Measurements from ENCODE around the gene MLXIPL. TPM values are rescaled to one million over a fixed set of nuclear protein-coding genes. Genes with fewer than 3 reads are reported as not detected.
"Not testable (repeated sequence)": the region's sequence is repeated elsewhere in the genome, so short reads cannot be mapped to it uniquely, and the experiment has no call there.

The MLXIPL gene
- total RNA-seq, 1 donor from 2014 or later, result 0.65 TPM

DNA sequence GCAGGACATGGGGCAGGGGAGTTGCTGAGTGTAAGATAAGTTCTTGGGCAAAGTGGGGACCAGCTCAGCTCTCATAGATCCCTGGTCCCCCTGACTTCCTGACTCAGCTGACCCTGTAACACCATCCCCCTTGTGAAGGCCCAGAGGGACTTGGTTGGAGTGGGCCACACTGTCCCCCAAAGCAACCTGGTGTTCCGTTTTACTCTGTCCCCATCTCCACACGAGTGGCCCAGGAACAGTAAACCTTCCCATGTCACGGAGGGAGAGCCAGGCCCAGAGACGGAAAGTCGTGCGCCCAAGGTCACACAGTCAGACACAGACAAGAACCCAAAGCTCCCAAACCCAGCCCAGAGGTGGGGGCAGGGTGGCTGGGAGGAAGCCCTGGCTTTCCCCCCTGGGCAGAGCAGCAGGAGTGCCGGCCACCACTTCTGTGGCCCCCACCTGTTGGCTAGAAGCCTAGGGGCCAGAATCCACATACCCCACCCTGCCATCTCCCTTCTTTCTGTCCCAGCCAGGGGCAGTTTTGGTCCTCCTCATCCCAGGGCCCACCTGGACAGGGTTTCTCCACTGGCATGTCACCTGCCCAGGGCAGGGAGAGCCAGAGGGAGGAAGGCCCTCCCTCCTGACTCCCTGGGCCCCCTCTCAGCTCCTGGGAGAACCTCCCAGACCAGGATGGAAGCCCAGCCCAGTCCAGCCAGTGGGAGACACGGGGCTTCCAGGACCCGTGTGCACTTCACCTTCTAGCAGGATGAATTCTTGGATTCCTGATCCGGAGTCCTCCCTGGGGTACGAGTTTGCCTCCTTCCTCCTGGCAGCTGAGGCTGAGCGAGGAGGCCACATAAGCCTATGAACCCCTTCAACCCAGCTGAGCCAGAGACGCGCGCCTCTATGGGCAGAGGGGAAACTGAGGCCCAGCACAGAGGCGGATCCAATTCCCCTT, 22.7 kb upstream of the MLXIPL start:
- no peak for DNase-seq (ENCODE audit: low spot score)
- intact Hi-C loops (cut with DNase I), result no loop called here

- DNase-seq (ENCODE audit: low spot score), result no peak
- intact Hi-C loops (cut with DNase I), result no loop called here
Measured at GRCh38 chr7:73645643-73646174, 21.4 kb upstream of the MLXIPL start.

DNA sequence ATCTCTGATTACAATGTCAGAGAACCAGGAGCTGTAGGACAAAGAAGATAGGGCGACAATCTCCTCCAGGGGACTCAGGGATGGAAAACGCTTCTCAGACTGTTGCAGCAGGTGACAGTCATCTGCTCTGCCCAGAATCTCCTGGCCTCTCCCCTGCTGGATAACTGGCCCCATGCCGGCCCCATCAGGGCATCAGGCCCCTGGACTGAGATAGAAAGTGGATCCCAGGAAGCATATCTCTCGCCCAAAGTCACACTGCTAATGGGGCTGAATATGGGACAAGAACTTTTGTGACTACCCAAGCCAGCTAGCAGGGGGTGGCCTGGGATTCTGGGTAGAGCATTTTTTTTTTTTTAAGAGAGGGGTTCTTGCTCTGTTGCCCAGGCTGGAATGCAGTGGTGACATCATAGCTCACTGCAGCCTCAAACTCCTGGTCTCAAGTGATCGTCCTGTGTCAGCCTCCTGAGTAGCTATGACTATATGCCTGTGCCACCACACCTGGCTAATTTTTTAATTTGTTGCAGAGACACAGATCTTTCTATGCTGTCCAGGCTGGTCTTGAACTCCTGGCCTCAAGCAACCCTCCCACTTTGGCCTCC, 20.5 kb upstream of the MLXIPL start:
- intact Hi-C loops (cut with DNase I), result no loop called here
- DNase-seq (ENCODE audit: low spot score), result no peak

GRCh38 chr7:73642834-73643233, 18.5 kb upstream of the MLXIPL start:
- no peak for DNase-seq (ENCODE audit: low spot score)
- intact Hi-C loops (cut with DNase I), result no loop called here

- intact Hi-C loops (cut with DNase I), result no loop called here
- DNase-seq (ENCODE audit: low spot score), result no peak
Measured at GRCh38 chr7:73638911-73639310, 14.6 kb upstream of the MLXIPL start.

- DNase-seq (ENCODE audit: low spot score), result no peak
- intact Hi-C loops (cut with DNase I), result no loop called here
Measured at GRCh38 chr7:73635428-73636200, 11.3 kb upstream of the MLXIPL start.

GRCh38 chr7:73633844-73634243, 9.5 kb upstream of the MLXIPL start:
- intact Hi-C loops (cut with DNase I), result no loop called here
- no peak for DNase-seq (ENCODE audit: low spot score)

DNA sequence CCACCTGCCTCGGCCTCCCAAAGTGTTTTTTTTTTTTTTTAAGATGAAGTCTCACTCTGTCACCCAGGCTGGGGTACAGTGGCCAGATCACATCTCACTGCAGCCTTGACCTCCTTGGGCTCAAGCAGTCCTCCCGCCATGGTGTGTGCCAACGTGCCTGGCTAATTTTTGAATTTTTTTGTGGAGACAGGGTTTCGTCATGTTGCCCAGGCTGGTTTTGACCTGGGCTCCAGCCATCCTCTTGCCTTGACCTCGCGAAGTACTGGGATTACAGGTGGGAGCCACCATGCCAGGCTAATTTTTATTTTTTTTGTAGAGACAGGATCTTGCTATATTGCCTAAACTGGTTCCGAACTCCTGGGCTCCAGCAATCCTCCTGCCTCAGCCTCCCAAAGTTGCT, 9.0 kb upstream of the MLXIPL start:
- no peak for DNase-seq (ENCODE audit: low spot score)
- intact Hi-C loops (cut with DNase I), result no loop called here

DNA sequence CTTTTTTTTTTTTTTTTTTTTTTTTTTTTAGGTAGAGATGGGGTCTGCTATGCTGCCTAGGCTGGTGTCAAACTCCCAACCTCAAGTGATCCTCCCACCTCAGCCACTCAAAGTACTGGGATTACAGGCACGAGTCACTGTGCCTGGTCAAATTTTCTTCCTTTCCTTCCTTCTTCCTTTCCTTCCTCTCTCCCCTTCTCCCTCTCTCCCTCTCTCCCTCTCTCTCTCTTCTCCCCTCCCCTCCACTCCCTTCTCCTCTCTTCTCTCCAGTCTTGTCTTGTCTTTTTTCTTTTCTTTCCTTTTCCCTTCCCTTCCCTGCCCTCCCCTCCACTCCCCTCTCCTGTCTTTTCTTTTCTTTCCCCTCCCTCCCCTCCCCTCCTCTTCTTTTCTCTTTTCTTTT, 7.2 kb upstream of the MLXIPL start:
- DNase-seq (ENCODE audit: low spot score), result no peak
- intact Hi-C loops (cut with DNase I), result no loop called here

- intact Hi-C loops (cut with DNase I), result no loop called here
Measured at GRCh38 chr7:73628504-73628903, 4.2 kb upstream of the MLXIPL start.

GRCh38 chr7:73626814-73627213, 2.5 kb upstream of the MLXIPL start:
- intact Hi-C loops (cut with DNase I), result no loop called here
- DNase-seq (ENCODE audit: low spot score), result no peak

More at GRCh38 chr7:73628504-73628903, 4.2 kb upstream of the MLXIPL start:
- DNase-seq (ENCODE audit: low spot score), result no peak

DNA sequence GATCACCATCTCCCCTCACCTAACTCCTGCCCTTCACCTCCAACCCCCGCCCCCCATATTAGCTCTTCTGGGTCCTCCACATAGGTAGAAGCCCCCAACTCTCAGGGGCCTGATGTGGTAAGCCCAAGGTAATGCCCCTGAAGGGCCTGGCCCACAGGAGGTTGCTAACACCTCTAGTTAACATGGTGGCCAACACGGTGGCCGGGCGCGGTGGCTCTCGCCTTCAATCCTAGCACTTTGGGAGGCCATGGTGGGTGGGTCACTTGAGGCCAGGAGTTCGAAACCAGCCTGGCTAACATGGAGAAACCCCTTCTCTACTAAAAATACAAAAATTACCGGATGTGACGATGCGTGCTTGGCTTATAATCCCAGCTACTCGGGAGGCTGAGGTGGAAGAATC, 954 bp upstream of the MLXIPL start:
- DNase-seq (ENCODE audit: low spot score), result no peak
- intact Hi-C loops (cut with DNase I), result no loop called here

DNA sequence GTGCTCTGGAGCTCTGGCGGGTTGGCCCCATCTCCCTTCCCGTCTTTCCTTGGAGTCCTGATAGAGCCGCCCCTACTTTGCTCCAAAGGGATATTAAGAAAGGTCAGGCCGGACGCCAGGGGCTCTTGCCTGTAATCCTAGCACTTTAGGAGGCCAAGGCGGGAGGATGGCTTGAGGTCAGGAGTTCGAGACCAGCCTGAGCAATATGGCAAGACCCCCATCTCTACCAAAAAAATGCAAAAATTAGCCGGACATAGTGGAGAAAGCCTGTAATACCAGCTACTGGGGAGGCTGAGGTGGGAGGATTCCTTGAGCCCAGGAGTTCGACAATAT, 313 bp upstream of the MLXIPL start:
- no peak for DNase-seq (ENCODE audit: low spot score)
- intact Hi-C loops (cut with DNase I), result no loop called here

- intact Hi-C loops (cut with DNase I), result no loop called here
- no peak for DNase-seq (ENCODE audit: low spot score)
Measured at GRCh38 chr7:73622909-73623797, 1.2 kb downstream of the MLXIPL start.

DNA sequence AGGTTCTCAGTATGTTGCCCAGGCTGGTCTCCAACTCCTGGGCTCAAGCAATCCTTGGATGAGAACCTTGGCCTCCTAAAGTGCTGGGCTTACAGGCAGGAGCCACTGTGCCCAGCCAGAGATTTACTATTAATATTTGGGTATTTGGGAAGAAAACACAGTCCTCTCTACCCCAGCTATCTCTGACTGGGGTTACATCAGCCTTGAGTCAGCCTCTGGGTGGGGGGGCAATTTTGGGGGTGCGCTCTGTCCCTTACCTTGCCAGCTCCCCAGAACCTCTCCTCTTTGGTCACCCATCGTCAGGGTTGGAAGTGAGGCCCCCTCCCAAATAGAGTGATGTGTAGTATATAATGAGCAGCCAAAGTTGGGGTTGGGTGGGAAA, 1.8 kb downstream of the MLXIPL start:
- DNase-seq (ENCODE audit: low spot score), result no peak
- intact Hi-C loops (cut with DNase I), result no loop called here

DNA sequence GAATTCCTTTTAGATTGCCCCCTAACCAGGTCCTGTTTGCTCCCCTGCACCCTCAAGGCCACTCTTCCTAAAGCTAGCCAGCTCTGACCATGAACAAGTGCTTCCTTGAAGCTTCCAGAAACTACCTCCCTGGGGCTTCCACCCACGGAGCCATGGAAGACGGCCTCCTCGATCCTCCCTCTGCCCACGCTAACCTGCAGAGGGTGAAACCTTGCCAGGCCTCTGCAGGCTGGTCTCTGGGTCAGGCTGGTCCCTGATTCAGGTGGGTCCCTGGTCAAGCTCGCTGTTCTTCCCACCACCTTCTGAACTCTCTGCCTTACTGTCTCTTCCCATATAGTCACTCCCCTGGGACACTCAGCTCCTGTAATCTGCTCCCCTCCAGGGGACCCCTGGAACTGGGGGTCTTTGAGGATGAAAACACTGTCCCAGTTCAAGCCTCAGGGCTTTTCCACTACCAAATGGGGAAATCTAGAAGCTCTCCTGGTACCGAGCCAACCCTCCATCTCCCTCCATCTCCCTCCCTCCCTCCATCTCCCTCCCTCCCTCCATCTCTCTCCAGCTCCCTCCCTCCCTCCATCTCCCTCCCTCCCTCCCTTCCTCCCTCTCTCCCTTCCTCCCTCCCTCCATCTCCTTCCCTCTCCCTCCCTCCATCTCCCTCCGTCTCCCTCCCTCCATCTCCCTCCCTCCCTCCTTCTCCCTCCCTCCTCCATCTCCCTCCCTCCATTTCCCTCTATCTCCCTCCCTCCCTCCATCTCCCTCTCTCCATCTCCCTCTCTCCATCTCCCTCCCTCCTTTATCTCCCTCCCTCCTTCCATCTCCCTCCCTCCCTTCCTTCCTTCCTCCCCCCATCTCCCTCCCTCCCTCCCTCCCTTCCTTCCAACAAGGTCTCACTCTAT, 2.9 kb downstream of the MLXIPL start:
- DNase-seq (ENCODE audit: low spot score), result no peak
- intact Hi-C loops (cut with DNase I), result no loop called here

GRCh38 chr7:73619394-73619793, 4.9 kb downstream of the MLXIPL start:
- intact Hi-C loops (cut with DNase I); DNase-seq (ENCODE audit: low spot score): not testable (repeated sequence)

GRCh38 chr7:73618538-73618937, 5.8 kb downstream of the MLXIPL start:
- intact Hi-C loops (cut with DNase I), result no loop called here
- DNase-seq (ENCODE audit: low spot score), result no peak
